Measurements from ENCODE around the gene MIA. TPM values are rescaled to one million over a fixed set of nuclear protein-coding genes. Genes with fewer than 3 reads are reported as not detected.

The MIA gene
- total RNA-seq, 4 donors from 2014 or later: 127 to 322 (median 209) TPM

- no peaks in the 10 kb centered on the region for H3K9me3 ChIP-seq
- H3K27me3 ChIP-seq: no peaks in the 10 kb centered on the region
- DNase-seq (ENCODE audit: low spot score in 2 of 2): peak; percentile 99 to 100
- peak within 1 kb of the TSS; percentile 78 to 85 (median 80) for H3K4me3 ChIP-seq
- TF ChIP-seq POLR2A (IDR thresholded peaks at IDR 0.05) (peak; percentile 85 to 93), EP300 (IDR thresholded peaks at IDR 0.05) (peak; percentile 92 to 96), CTCF (IDR thresholded peaks at IDR 0.05) (peak in 2 of 5 experiments; percentile 30 to 35)
- peak within 1 kb of the TSS; percentile 85 to 97 (median 92) for H3K27ac ChIP-seq
- H3K4me1 ChIP-seq: peaks cover 0 to 58% (median 26%) of the 10 kb centered on the region in 4 donors
- 0 to 1% methylated on average over 41 to 42 of the region's 43 CpGs for WGBS, 2 donors
- H3K36me3 ChIP-seq: peaks cover 0 to 13% (median 0%) of the 10 kb centered on the region in 3 donors
Measured at GRCh38 chr19:40750058-40750873, 25.1 kb upstream of the MIA start, which contains the start of gene ACTMAP. TSS of gene ACTMAP (minus strand) at chr19:40750477. CDS start at chr19:40749803, 674 bp downstream.

- DNase-seq (ENCODE audit: low spot score in 2 of 2): peak; percentile 95 to 96
- Histone ChIP-seq H3K9me3 (no peaks in the 10 kb centered on the region), H3K27ac (peak within 1 kb of the TSS; percentile 85 to 97 (median 92)), H3K27me3 (no peaks in the 10 kb centered on the region), H3K4me3 (peak within 1 kb of the TSS; percentile 78 to 85 (median 80)), H3K36me3 (peaks cover 0 to 21% (median 0%) of the 10 kb centered on the region in 3 donors), H3K4me1 (peaks cover 0 to 60% (median 30%) of the 10 kb centered on the region in 4 donors)
- 0% methylated on average over 43 to 46 of the region's 46 CpGs for WGBS, 2 donors
- TF ChIP-seq EP300 (IDR thresholded peaks at IDR 0.05) (peak; percentile 73 to 95), POLR2A (IDR thresholded peaks at IDR 0.05) (peak; percentile 86 to 87), CTCF (IDR thresholded peaks at IDR 0.05) (peak in 1 of 5 experiments; percentile 28)
Measured at GRCh38 chr19:40750874-40751537, 24.3 kb upstream of the MIA start, which contains the start of gene SNRPA. TSS of gene SNRPA (plus strand) at chr19:40751203. CDS start at chr19:40751409, 206 bp downstream.

GRCh38 chr19:40752257-40752781 is 23.0 kb upstream of the MIA start:
- TF ChIP-seq EP300 (IDR thresholded peaks at IDR 0.05): no peak
- no peak for TF ChIP-seq POLR2A (IDR thresholded peaks at IDR 0.05)
- no peak for TF ChIP-seq CTCF (IDR thresholded peaks at IDR 0.05)
- H3K4me3 ChIP-seq: peak overlapping the region; percentile 78 to 85 (median 80)
- H3K4me1 ChIP-seq: peaks cover 0 to 71% (median 39%) of the 10 kb centered on the region in 4 donors
- H3K36me3 ChIP-seq: peaks cover 0 to 32% (median under 1%) of the 10 kb centered on the region in 3 donors
- 82% methylated on average over 12 of the region's 12 CpGs for WGBS, 2 donors
- H3K27me3 ChIP-seq: no peaks in the 10 kb centered on the region
- no peaks in the 10 kb centered on the region for H3K9me3 ChIP-seq
- no peak for DNase-seq (ENCODE audit: low spot score in 2 of 2)
- peak overlapping the region in 3 of 4 donors; percentile 91 to 94 (median 93) for H3K27ac ChIP-seq

DNA sequence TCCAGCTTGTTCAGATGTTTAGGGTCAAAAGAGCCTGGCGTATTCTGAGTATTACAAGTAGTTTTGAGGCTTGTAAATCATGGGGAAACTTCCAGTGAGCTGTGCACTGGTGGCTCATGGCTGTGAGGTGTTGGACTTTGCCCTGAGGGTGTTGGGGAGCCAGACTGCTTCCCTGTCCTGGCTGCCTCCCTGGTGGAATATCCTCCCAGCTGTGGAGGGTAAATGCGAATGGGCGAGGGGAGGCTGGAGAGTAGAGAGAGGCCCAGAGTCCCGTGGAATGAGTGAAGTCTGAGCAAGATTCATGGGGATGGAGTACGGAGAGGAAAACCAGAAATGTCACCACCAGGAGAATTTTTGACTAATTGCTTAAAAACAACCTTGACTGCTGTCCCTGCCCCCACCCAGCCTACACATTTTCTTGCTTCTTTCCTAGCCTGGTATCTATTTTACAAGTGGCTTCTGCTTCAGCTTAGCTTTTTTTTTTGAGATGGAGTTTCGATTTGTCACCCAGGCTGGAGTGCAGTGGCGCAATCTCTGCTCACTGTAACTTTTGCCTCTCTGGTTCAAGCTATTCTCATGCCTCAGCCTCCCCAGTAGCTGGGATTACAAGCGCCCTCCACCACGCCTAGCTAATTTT is 20.6 kb upstream of the MIA start:
- Histone ChIP-seq H3K27ac (peak overlapping the region in 2 of 4 donors; percentile 16 to 63), H3K27me3 (no peaks in the 10 kb centered on the region), H3K4me3 (peak overlapping the region in 1 of 4 donors; percentile 1), H3K36me3 (peaks cover 0 to 56% (median 19%) of the 10 kb centered on the region in 3 donors), H3K4me1 (peaks cover 0 to 55% (median 32%) of the 10 kb centered on the region in 4 donors), H3K9me3 (no peaks in the 10 kb centered on the region)
- no peak for DNase-seq (ENCODE audit: low spot score in 2 of 2)
- 79 to 81% methylated on average over 9 of the region's 9 CpGs for WGBS, 2 donors
- no peak for TF ChIP-seq EP300 (IDR thresholded peaks at IDR 0.05)
- TF ChIP-seq POLR2A (IDR thresholded peaks at IDR 0.05): no peak
- TF ChIP-seq CTCF (IDR thresholded peaks at IDR 0.05): no peak

Measured in tibial nerve (tissue), 4 donors.